GM19351 (cell line): ENCODE measurements around the gene NSD1.
A peak's percentile ranks its signal among the peaks of the same experiment; 100 is the strongest.

Source experiments
- ATAC-seq: cut with Tn5 transposase; IDR thresholded peaks from one replicate; pipeline ENCODE4 v1.9.1; 2021; ENCODE audit warnings: mild to moderate bottlenecking, moderate library complexity; ENCODE audit not compliant: unreplicated experiment

Gene NSD1

DNA sequence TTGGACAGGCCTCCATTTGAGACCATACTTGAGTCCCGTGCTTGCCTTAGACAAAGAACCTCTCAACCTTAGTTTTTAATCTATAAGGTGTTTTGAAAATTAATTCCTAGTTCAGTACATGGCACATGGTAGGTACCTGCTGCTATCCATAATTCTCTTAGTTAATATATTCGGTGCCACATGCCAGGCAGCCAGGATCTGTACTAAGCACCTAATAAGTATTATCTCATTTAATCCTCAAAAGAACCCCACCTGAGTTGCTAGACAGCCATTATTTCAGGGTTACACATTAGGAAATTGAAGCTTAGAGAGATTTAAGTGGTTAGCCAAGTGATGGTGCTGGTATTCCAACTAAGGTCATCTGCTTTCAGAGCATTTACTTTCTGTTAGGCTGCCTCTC, 29.9 kb downstream of the NSD1 start:
- no peak for ATAC-seq

DNA sequence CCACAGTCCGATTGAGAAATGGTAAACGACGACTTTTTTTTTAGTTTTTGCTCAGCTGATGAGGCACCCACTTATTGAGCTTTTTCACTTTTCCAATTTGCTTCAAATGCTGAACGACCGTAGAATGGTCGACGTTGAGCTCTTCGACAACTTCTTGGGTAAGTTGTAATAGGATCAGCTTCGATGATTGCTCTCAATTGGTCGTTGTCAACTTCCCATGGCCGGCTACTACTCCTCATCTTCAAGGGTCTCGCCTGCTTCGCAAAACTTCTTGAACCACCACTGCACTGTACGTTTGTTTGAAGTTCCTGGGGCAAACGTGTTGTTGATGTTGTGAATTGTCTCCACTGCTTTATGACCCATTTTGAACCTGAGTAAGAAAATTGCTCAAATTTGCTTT, 35.7 kb downstream of the NSD1 start:
- no peak for ATAC-seq

DNA sequence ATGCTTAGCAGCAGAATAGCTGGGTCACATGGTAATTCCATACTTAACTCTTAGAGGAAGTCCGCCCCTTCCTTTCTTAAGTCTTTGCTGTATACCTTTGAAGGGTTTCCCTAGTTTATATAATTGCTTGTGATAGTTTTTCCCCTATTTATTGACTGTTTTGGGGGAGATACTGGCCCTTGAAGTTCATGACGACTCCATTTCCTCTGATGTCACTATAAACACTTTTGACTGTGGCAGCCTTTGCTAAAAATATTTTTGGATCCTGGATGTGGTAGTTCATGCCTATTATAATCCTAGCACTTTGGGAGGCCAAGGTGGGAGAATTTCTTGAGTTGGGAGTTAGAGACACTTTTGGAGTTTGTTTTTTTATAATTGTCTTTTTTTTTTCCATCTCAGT, 38.4 kb downstream of the NSD1 start:
- no peak for ATAC-seq

DNA sequence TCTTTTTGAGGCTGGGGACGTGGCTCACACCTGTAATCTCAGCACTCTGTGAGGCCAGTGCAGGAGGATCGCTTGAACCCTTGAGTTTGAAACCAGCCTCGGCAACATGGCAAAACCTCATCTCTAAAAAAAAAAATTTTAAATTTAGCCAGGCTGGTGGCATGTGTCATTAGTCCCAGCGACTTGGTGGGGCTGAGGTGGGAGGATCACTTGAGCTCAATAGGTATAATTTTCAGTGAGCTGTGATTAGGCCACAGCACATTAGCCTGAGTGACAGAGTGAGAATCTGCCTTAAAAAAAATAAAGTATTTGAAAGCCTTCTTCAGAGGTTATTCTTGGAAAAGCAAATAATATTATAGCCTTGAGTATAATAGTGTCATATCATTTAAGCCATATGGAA, 41.8 kb downstream of the NSD1 start:
- ATAC-seq, result no peak

DNA sequence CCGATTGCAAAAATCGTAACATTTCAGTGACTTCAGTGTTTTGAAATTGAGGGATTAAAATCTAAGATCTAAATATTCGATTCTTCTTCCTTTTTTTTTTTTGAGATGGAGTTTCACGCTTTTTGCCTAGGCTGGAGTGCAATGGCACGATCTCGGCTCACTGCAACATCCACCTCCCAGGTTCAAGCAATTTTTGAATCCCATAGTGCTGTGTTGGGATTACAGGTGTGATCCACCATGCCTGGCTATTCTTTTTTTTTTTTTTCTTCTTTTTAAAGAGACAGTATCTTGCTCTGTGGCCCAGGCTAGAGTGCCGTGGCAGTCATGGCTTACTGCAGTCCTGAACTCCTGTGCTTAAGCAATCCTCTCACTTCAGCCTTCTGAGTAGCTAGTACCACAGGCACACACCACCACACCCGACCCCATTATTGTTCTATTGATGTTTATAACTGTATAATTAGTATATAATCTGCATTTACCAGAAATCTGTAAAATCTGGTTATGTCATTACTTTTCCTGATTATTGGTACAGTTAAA, 42.7 kb downstream of the NSD1 start:
- no peak for ATAC-seq

DNA sequence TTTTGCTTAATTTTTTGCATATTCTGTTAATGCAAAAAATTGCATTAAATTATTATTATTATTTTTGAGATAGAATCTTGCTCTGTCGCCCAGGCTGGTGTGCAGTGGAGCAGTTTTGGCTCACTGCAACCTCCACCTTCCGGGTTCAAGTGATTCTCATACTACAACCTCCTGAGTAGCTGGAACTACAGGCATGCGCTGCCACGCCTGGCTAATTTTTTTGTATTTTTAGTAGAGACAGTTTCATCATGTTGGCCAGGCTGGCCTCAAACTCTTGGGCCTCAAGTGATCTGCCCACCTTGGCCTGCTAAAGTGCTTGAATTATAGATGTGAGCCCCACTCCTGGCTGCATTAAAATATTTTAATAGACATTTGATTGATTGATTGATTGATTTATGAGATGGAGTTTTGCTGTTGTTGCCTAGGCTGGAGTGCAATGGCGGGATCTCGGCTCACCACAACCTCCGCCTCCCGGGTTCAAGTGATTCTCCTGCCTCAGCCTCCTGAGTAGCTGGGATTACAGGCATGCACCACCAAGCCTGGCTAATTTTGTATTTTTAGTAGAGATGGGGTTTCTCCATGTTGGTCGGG, 44.4 kb downstream of the NSD1 start:
- peak; percentile 60 for ATAC-seq

DNA sequence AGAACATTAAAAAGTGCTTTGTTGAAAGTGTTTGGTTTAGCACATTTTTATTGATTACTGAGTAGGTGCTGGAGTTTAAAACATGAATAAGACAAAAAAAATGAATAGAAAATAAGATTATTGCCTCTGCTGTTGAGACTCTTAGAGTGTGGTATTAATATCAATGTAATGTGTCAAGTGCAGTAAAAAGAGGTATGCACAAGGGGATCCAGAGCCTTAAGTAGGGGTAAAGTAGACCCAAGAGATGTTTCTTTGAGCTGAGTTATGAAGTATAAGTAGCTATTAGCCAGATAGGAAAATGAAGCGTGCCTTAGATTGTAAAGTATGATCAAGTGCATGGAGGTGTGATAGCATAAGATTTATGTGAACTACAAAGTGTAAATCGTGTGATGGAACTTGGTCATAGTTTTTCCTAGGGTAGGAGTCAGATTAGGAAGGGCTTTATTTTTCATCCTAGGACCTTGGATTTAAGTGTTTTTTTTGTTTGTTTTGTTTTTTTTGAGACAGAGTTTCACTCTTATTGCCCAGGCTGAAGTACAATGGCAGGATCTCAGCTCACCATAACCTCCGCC, 45.2 kb downstream of the NSD1 start:
- ATAC-seq, result no peak

DNA sequence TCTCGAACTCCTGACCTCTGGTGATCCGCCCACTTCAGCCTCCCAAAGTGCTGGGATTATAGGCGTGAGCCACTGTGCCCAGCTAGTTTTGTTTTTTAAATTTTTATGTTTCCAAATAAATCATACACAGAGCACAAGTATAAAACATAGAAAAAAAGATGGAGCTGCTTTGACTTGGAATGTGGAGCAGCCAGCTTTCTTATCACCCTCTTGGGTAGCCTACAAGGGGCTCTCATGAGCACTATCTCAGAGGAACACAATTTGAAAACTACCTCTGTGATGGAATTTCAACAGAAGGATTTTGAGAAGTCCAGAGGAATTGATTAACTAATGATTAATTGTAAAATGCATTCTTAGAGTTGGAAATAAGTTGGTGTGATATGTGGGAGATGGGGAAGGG, 45.9 kb downstream of the NSD1 start:
- ATAC-seq, result no peak

DNA sequence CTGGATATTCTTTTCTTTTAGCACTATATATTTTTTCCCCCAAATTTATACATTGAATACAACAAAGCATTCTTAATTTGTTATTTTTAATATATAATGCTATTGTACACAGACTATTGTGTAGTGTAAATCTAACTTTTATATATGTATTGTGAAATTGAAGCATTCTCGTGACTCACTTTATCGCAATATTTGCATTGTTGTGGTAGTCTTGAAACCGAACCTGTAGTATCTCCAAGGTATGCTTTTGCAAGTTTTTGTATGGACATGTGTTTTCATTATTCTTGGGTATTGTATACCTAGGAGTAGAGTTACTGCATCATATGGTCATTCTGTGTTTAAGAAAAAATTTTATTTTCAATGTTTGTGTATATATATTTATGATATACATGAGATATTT, 49.6 kb downstream of the NSD1 start:
- no peak for ATAC-seq

DNA sequence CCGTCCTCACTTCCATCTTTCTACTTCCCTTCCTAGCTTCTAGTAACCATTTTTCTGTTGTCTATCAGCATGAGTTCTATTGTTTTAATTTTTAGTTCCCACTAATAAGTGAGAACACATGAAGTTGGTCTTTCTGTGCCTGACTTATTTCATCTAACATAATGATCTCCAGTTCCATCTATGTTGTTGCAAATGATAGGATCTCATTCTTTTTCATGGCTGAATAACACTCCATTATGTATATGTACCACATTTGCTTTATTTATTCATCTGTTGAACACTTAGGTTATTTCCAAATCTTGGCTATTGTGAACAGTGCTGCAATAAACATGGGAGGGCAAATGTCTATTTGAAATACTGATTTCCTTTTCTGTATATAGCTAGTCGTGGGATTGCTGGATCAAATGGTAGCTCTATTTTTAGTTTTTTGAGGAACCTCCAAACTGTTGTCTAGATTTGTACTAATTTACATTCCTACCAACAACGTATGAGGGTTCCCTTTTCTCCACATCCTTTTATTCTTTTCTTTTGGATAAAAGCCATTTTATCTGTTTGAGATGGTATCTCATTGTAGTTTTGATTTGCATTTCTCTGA, 50.3 kb downstream of the NSD1 start:
- no peak for ATAC-seq

DNA sequence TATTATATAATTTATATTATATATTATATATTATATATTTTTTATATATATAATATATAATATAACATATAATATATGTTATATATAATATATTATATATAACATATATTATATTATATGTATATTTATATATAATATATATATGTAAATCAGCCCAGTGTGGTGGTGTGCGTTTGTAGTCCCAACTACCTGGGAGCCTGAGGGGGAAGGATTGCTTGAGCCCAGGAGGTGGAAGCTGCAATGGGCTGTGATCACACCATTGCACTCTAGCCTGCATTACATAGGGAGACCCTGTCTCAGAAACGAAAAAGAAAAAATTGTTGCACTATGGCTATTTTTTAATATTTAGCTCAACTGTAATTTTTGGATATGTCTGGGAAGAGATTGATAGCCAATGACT, 52.4 kb downstream of the NSD1 start:
- ATAC-seq, result no peak

DNA sequence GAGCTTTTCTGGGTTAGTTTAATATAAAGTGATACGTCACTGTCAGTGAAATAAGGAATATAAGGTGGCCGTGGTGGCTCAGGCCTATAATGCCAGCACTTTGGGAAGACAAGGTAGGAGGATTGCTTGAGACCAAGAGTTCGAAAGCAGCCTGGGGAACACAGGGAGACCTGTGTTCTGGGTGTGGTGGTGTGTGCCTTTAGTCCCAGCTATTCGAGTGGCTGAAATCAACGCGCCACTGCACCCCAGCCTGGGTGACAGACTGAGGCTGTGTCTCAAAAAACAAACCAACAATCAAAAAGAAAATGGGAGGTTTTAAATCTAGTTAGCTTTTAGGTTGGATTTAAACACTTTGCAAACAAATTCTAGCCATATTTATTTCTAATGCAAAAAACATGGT, 53.1 kb downstream of the NSD1 start:
- ATAC-seq, result no peak

DNA sequence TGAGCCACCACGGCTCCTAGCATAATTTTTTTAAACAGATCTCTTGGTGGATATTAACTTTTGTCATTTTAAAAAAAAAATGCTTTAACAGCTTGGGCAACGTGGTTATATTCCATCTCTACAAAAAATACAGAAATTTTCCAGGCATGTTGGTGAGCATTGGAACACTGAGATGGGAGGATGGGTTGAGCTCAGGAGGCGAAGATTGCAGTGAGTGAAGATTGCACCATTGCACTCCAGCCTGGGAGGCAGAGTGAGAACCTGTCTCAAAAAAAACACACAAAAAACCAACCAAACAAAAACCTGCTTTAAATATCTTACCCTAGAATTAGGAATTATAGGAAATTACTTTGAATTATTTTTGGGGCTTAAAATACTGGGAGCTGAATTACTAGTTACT, 55.2 kb downstream of the NSD1 start:
- ATAC-seq, result no peak

DNA sequence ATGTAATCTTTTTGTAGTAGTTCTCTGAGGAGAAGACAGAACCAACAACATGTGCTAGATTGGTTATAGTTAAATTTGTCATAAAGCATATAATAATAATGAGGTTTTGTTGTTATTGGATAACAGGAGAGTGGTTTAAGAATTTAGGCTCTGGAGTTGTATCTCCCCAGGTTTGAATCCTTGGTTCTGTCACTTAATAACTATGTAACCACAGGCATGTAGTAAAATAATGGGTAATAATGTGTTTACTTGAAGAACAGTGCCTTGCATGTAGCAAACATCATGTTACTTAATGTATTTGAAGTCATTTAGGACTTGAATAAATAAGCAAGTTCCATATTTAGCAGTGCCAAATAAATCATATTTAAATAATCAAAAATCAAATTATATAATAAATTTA, 55.8 kb downstream of the NSD1 start:
- no peak for ATAC-seq

DNA sequence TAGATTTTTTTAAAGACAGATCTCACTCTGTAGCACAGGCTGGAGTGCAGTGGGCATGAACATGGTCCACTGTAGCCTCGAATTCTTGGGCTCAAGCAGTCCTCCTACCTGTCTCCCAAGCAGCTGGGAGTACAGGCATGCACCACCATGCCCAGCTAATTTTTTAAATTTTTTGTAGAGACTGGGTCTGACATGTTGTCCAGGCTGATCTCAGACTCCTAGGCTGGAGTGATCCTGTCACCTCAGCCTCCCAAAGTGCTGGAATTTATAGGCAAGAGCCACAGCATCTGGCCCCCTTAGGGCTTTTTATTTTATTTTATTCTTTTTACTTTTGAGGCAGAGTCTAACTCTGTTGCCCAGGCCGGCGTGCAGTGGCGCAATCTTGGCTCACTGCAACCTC, 56.4 kb downstream of the NSD1 start:
- no peak for ATAC-seq

DNA sequence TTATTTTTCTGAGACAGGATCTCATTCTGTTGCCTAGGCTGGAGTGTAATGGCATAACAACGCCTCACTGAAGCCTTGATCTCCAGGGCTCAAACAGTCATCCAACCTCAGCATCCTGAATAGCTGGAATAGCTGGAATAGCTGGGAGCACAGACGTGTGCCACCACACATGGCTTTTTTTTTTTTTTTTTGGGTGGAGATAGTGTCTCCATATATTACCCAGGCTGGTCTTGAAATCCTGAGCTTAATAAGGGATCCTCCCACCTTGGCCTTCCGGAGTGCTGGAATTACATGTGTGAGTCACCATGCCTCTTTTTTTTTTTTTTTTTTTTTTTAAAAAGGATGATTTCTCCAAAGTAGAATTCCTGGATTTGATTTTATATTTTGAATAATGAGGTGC, 60.7 kb downstream of the NSD1 start:
- ATAC-seq, result no peak

DNA sequence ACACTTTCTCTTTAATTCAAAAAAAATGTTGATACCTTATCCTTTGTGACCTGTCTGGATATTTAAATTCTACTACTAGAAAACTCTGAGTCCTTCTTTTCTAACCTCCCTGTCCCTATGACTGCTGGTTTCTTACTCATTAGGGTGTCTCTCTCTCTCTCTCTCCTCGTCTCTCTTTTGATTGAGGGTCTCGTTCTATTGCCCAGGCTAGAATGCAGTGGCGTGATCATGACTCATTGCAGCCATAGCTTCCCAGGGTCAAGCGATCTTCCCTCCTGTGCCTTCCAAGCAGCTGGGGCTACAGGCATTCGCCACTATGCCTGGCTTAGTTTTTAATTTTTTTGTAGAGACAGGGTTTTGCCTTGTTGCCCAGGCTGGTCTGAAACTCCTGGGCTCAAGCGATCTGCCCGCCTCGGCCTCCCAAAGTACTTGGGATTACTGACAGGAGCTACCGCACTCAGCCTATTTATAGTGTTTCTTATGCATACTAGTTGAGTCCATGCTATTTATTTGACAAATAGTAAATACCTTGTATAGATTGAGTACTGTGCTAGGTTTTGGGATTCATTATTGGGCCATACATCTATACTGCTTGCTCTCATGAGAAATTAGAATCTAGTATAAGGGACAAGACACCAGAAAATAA, 61.9 kb downstream of the NSD1 start:
- ATAC-seq, result no peak

DNA sequence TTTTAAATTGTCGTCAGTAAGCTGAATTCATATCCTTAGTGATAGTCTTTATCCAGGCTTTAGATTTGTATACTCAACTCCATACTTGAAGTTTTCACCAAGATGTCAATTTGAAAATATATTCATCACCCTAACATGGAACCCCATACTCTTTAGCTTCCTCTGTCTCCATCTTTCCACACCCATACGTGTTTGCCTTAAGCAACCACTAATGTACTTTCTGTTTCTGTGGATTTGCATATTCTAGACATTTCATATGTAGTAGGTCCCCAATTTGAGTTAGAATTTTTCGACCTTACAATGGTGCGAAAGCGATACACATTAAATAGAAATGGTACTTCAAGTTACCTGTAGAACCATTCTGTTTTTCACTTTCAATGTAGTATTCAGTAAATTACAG, 65.2 kb downstream of the NSD1 start:
- no peak for ATAC-seq

DNA sequence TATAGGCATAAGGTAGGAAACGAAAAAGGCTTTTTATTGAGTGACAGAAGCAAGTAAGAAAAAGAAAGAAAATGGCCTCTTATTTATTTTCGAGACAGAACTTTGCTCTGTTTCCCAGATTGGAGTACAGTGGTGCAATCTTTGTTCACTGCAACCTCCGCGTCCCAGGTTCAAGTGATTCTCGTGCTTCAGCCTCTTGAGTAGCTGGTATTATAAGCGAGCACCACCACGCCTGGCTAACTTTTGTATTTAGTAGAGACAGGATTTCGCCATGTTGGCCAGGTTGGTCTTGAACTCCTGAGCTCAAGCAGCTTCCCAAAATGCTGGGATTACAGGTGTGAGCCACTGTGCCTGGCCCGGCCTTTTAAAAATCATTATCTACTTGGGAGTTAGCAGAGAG, 70.7 kb downstream of the NSD1 start:
- no peak for ATAC-seq

DNA sequence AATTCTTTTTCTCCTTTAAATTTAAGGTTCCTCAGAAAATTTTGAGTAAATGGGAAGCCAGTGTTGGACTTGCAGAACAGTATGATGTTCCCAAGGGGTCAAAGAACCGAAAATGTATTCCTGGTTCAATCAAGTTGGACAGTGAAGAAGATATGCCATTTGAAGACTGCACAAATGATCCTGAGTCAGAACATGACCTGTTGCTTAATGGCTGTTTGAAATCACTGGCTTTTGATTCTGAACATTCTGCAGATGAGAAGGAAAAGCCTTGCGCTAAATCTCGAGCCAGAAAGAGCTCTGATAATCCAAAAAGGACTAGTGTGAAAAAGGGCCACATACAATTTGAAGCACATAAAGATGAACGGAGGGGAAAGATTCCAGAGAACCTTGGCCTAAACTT, 76.0 kb downstream of the NSD1 start:
- ATAC-seq, result no peak

DNA sequence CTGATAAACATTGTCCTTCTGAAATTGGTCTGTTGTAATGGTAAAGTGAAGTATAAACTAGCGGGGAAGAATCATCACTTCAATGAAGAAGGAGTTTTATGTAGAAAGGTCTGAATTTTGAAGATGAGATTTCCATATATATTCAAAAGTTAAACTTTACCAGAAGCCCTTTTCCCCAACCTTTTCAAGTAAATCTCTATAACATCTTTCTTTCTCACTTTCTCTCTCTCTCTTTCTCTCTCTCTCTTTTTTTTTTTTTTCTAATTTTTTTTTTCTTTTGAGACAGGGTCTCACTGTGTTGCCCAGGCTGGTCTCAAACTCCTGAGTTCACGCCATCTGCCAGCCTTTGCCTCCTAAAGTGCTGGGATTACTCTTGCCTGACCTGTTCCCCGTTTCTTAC, 78.7 kb downstream of the NSD1 start:
- no peak for ATAC-seq

DNA sequence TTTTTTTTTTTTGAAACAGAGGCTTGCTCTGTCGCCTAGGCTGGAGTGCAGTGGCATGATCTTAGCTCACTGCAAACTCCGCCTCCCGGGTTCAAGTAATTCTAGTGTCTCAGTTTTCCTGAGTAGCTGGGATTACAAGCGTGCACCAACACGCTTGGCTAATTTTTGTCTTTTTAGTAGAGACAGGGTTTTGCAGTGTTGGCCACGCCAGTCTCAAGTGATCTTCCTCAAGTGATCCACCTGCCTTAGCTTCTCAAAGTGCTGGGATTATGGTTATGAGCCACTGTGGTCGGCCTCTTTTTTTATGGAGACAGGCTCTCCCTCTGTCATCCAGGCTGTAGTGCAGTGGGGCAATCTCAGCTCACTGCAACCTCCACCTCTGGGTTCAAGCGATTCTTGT, 87.0 kb downstream of the NSD1 start:
- no peak for ATAC-seq
